ENCODE measurements around the gene BRF1. TPM values are rescaled to one million over a fixed set of nuclear protein-coding genes. Genes with fewer than 3 reads are reported as not detected.

Gene BRF1
- total RNA-seq, 1 experiment from 2014 or later, result 41.2 TPM

DNA sequence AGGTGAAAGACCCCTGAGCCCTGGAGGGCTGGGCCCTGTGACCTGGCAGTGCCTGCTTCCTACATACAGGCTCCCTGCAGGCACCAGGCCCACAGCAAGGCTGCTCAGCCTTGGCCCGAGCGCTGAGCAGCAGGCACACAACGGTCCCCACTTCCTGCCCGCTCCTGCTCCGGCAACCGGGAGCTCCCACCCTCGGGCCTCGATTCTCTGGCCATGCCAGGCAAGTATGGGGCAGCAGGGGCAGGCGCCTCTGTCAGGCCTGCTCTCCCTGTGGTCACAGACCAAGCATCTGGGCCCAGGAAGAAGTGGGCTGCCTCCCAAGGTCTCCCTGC is 89.1 kb downstream of the BRF1 start:
- no peaks in the 10 kb centered on the region for H4K20me1 ChIP-seq (ENCODE audit: insufficient read depth)
- no peaks in the 10 kb centered on the region for H3K36me3 ChIP-seq (ENCODE audit: control insufficient read depth in 1 of 2, insufficient read depth in 2 of 2, low read length in 2 of 2)
- ATAC-seq (no peak), DNase-seq (ENCODE audit: low read depth, low spot score) (no peak)
- no peak overlapping the region for H3K4me3 ChIP-seq (replicated peaks in 1 of 2; ENCODE audit: low read depth in 1 of 2, low read length in 2 of 2)
- intact Hi-C loops (cut with micrococcal nuclease), result no loop called here
- H3K4me2 ChIP-seq (ENCODE audit: low read length), result no peak overlapping the region
- H3K9me3 ChIP-seq (ENCODE audit: control insufficient read depth in 1 of 2, insufficient read depth in 1 of 2, low read depth in 1 of 2, low read length in 2 of 2), result no peaks in the 10 kb centered on the region
- ChIA-PET POLR2A (no interaction called here), RAD21 (ENCODE audit: low non-redundant PET in 1 of 2, low total read pairs in 2 of 2, uncharacterized antibody in 2 of 2, unreplicated experiment in 2 of 2) (no interaction called here), CTCF (no interaction called here)
- no peak overlapping the region for H3K27ac ChIP-seq (ENCODE audit: low read depth, low read length)
- no peaks in the 10 kb centered on the region for H3K79me2 ChIP-seq (ENCODE audit: insufficient read depth, low read length)
- H3K9ac ChIP-seq (ENCODE audit: low read length), result no peak overlapping the region
- H3K4me1 ChIP-seq (ENCODE audit: control insufficient read depth in 1 of 2, insufficient read depth in 2 of 2, low read length in 2 of 2), result peaks cover 3 to 4% of the 10 kb centered on the region in 2 experiments; a peak in 2 of 4 replicates
- H3K27me3 ChIP-seq (ENCODE audit: insufficient read depth, low read length), result no peaks in the 10 kb centered on the region
- no peak overlapping the region for H2AFZ ChIP-seq (ENCODE audit: low read depth, low read length, poor library complexity, severe bottlenecking)
- TF ChIP-seq, protein P1, sequence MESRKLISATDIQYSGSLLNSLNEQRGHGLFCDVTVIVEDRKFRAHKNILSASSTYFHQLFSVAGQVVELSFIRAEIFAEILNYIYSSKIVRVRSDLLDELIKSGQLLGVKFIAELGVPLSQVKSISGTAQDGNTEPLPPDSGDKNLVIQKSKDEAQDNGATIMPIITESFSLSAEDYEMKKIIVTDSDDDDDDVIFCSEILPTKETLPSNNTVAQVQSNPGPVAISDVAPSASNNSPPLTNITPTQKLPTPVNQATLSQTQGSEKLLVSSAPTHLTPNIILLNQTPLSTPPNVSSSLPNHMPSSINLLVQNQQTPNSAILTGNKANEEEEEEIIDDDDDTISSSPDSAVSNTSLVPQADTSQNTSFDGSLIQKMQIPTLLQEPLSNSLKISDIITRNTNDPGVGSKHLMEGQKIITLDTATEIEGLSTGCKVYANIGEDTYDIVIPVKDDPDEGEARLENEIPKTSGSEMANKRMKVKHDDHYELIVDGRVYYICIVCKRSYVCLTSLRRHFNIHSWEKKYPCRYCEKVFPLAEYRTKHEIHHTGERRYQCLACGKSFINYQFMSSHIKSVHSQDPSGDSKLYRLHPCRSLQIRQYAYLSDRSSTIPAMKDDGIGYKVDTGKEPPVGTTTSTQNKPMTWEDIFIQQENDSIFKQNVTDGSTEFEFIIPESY (IDR thresholded peaks at IDR 0.05; ENCODE audit: extremely low read depth, insufficient replicate concordance, low read length), result no peak
- no peak for TF ChIP-seq SIN3A (IDR thresholded peaks at IDR 0.05; ENCODE audit: low read depth)
- TF ChIP-seq SRF (IDR thresholded peaks at IDR 0.05; ENCODE audit: low read depth), result no peak
- TF ChIP-seq CEBPB (IDR thresholded peaks at IDR 0.05; ENCODE audit: low read depth), result no peak
- TF ChIP-seq, protein P2, sequence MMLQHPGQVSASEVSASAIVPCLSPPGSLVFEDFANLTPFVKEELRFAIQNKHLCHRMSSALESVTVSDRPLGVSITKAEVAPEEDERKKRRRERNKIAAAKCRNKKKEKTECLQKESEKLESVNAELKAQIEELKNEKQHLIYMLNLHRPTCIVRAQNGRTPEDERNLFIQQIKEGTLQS (IDR thresholded peaks at IDR 0.05), result no peak
- TF ChIP-seq EZH2 (IDR thresholded peaks at IDR 0.05), result no peak
- no peak for TF ChIP-seq ZFX (IDR thresholded peaks at IDR 0.05)
- TF ChIP-seq JUND (IDR thresholded peaks at IDR 0.05), result no peak
- TF ChIP-seq POLR2A (IDR thresholded peaks at IDR 0.05; ENCODE audit: borderline replicate concordance, extremely low read depth, insufficient read depth, insufficient read length), result no peak
- TF ChIP-seq ZNF274 (IDR thresholded peaks at IDR 0.05; ENCODE audit: low read depth, low read length), result no peak
- no peak for TF ChIP-seq POLR2AphosphoS5 (IDR thresholded peaks at IDR 0.05; ENCODE audit: low read depth, low read length)
- TF ChIP-seq TCF7L2 (IDR thresholded peaks at IDR 0.05; ENCODE audit: borderline replicate concordance, extremely low read depth, insufficient read depth, insufficient read length), result no peak
- no peak for TF ChIP-seq EGR1 (IDR thresholded peaks at IDR 0.05; ENCODE audit: low read depth)
- no peak for TF ChIP-seq CBX3 (IDR thresholded peaks at IDR 0.05; ENCODE audit: low read depth)
- TF ChIP-seq, protein P3, sequence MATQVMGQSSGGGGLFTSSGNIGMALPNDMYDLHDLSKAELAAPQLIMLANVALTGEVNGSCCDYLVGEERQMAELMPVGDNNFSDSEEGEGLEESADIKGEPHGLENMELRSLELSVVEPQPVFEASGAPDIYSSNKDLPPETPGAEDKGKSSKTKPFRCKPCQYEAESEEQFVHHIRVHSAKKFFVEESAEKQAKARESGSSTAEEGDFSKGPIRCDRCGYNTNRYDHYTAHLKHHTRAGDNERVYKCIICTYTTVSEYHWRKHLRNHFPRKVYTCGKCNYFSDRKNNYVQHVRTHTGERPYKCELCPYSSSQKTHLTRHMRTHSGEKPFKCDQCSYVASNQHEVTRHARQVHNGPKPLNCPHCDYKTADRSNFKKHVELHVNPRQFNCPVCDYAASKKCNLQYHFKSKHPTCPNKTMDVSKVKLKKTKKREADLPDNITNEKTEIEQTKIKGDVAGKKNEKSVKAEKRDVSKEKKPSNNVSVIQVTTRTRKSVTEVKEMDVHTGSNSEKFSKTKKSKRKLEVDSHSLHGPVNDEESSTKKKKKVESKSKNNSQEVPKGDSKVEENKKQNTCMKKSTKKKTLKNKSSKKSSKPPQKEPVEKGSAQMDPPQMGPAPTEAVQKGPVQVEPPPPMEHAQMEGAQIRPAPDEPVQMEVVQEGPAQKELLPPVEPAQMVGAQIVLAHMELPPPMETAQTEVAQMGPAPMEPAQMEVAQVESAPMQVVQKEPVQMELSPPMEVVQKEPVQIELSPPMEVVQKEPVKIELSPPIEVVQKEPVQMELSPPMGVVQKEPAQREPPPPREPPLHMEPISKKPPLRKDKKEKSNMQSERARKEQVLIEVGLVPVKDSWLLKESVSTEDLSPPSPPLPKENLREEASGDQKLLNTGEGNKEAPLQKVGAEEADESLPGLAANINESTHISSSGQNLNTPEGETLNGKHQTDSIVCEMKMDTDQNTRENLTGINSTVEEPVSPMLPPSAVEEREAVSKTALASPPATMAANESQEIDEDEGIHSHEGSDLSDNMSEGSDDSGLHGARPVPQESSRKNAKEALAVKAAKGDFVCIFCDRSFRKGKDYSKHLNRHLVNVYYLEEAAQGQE (IDR thresholded peaks at IDR 0.05; ENCODE audit: low read depth), result no peak
- TF ChIP-seq SP1 (IDR thresholded peaks at IDR 0.05; ENCODE audit: low read depth), result no peak
- TF ChIP-seq FOSL1 (IDR thresholded peaks at IDR 0.05; ENCODE audit: low read depth), result no peak
- no peak for TF ChIP-seq EZH2phosphoT487 (IDR thresholded peaks at IDR 0.05; ENCODE audit: borderline replicate concordance)
- TF ChIP-seq, protein P4, sequence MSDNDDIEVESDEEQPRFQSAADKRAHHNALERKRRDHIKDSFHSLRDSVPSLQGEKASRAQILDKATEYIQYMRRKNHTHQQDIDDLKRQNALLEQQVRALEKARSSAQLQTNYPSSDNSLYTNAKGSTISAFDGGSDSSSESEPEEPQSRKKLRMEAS (IDR thresholded peaks at IDR 0.05), result no peak
- H3K9me2 ChIP-seq (ENCODE audit: insufficient read depth), result no peaks in the 10 kb centered on the region
- no TSS peak for BruUV-seq (replicated peaks)

Data from HCT116 (cell line).